ENCODE results near the gene MS4A2. TPM values are rescaled to one million over a fixed set of nuclear protein-coding genes. Genes with fewer than 3 reads are reported as not detected.

MS4A2 gene
- total RNA-seq: not detected in 2 replicates

GRCh38 chr11:60088364-60088763, at the start of gene MS4A2:
Gene MS4A2, plus strand, starts transcription at chr11:60088664. Its CDS starts 102 bp downstream, at chr11:60088766.

GRCh38 chr11:60040109-60040508, 48.4 kb upstream of the MS4A2 start, which contains the start of gene OOSP2:
Gene OOSP2, plus strand, starts transcription at chr11:60040409. Its CDS starts 51 bp downstream, at chr11:60040460.

GRCh38 chr11:60056349-60056969, 32.0 kb upstream of the MS4A2 start, which contains the start of gene MS4A3:
Gene MS4A3, plus strand, starts transcription at chr11:60056665. Its CDS starts 4,496 bp downstream, at chr11:60061161.

Other genes starting within 250 kb of the MS4A2 start
- not detected in 2 replicates for gene CBLIF, start 243.2 kb upstream of the MS4A2 start, total RNA-seq
- gene TCN1, start 222.2 kb upstream of the MS4A2 start, total RNA-seq: 0.83 TPM in 1 of 2 replicates, not detected in the other
- gene OOSP3, start 209.9 kb upstream of the MS4A2 start, total RNA-seq: not detected in 2 replicates
- not detected in 2 replicates for gene OOSP1, start 150.2 kb upstream of the MS4A2 start, total RNA-seq
- gene OOSP4A, start 124.6 kb upstream of the MS4A2 start, total RNA-seq: not detected in 2 replicates
- not detected in 2 replicates for gene OOSP4B, start 71.5 kb upstream of the MS4A2 start, total RNA-seq
- not detected in 2 replicates for gene OOSP2, start 48.3 kb upstream of the MS4A2 start, total RNA-seq
- gene MS4A3, start 32.0 kb upstream of the MS4A2 start, total RNA-seq: not detected in 2 replicates
- gene MS4A6A, start 94.4 kb downstream of the MS4A2 start, total RNA-seq: not detected in 2 replicates
- not detected in 2 replicates for gene MS4A4E, start 154.5 kb downstream of the MS4A2 start, total RNA-seq
- not detected in 2 replicates for gene MS4A4A, start 192.0 kb downstream of the MS4A2 start, total RNA-seq
- gene MS4A6E, start 238.6 kb downstream of the MS4A2 start, total RNA-seq: not detected in 2 replicates